RWPE2 (cell line): Measurements from ENCODE around the gene CAMK2B.

Experiments used
- ATAC-seq: fragments of 200-7000 bp; cut with Tn5 transposase; 3 replicates; pipeline ENCODE4 v1.9.1; 2021; ENCODE audit warnings: low read depth
- DNase-seq: peaks from one replicate; pipeline ENCODE4 v3.0.0-alpha.2; 2020; ENCODE audit warnings: low spot score
- H3K27ac ChIP-seq: fragments of 450-650 bp; 2 replicates; pipeline ENCODE4 v1.5.1; 2017; ENCODE audit warnings: mild to moderate bottlenecking; ENCODE audit not compliant: poor library complexity, severe bottlenecking
- H3K27me3 ChIP-seq: fragments of 250-450 bp; sonication (Bioruptor Pico); 2 replicates; pipeline ENCODE4 v1.5.1; 2021; ENCODE audit warnings: mild to moderate bottlenecking, moderate library complexity; ENCODE audit not compliant: insufficient read depth, poor library complexity, severe bottlenecking
- H3K36me3 ChIP-seq: fragments of 250-450 bp; sonication (Bioruptor Pico); 2 replicates; pipeline ENCODE4 v1.5.1; 2020; ENCODE audit warnings: low read depth, mild to moderate bottlenecking, moderate library complexity
- H3K4me1 ChIP-seq: fragments of 250-450 bp; sonication (Bioruptor Pico); 2 replicates; pipeline ENCODE4 v1.5.1; 2021; ENCODE audit warnings: mild to moderate bottlenecking, moderate library complexity; ENCODE audit not compliant: insufficient read depth, poor library complexity, severe bottlenecking
- H3K4me3 ChIP-seq: fragments of 250-450 bp; sonication (Bioruptor Pico); 2 replicates; pipeline ENCODE4 v1.5.1; 2021; ENCODE audit warnings: mild to moderate bottlenecking, moderate library complexity; ENCODE audit not compliant: severe bottlenecking
- H3K9me3 ChIP-seq: fragments of 250-450 bp; sonication (Bioruptor Pico); 2 replicates; pipeline ENCODE4 v1.5.1; 2021; ENCODE audit warnings: mild to moderate bottlenecking, moderate library complexity; ENCODE audit not compliant: severe bottlenecking
- TF ChIP-seq, protein P1 (sequence below): fragments of 450-650 bp; IDR thresholded peaks from one replicate; pipeline ENCODE4 v1.5.1; 2017; ENCODE audit warnings: mild to moderate bottlenecking, moderate library complexity; ENCODE audit not compliant: poor library complexity, severe bottlenecking

Gene CAMK2B

DNA sequence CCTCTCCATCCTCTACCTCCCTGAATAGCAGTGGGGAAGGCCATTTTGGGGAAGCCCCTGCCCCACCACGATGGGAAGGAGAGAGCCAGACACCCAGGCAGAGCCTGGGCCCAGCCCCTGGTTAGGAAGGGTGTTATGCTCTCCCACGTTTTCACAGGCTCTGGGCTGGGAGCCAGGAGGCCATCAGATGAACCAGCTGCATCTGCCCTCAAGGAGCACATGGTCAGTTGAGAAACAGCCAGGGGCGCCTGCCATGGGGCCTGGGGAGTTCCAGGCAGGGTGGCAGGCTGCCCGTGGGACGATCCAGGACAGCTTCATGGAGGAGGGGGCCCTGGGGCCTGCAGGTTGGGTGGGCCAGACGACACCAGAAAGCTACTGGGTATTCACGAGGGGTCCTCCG, 47.5 kb downstream of the CAMK2B start:
- Histone ChIP-seq H3K9me3 (no peaks in the 10 kb centered on the region), H3K4me3 (no peak overlapping the region), H3K4me1 (no peaks in the 10 kb centered on the region), H3K27ac (no peak overlapping the region), H3K36me3 (no peaks in the 10 kb centered on the region), H3K27me3 (no peaks in the 10 kb centered on the region)
- TF ChIP-seq, protein P1, sequence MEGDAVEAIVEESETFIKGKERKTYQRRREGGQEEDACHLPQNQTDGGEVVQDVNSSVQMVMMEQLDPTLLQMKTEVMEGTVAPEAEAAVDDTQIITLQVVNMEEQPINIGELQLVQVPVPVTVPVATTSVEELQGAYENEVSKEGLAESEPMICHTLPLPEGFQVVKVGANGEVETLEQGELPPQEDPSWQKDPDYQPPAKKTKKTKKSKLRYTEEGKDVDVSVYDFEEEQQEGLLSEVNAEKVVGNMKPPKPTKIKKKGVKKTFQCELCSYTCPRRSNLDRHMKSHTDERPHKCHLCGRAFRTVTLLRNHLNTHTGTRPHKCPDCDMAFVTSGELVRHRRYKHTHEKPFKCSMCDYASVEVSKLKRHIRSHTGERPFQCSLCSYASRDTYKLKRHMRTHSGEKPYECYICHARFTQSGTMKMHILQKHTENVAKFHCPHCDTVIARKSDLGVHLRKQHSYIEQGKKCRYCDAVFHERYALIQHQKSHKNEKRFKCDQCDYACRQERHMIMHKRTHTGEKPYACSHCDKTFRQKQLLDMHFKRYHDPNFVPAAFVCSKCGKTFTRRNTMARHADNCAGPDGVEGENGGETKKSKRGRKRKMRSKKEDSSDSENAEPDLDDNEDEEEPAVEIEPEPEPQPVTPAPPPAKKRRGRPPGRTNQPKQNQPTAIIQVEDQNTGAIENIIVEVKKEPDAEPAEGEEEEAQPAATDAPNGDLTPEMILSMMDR = no peak
- DNase-seq (peak; percentile 53), ATAC-seq (no peak)

- ATAC-seq = no peak
- Histone ChIP-seq H3K36me3 (no peaks in the 10 kb centered on the region), H3K27ac (no peak overlapping the region), H3K4me3 (no peak overlapping the region), H3K9me3 (no peaks in the 10 kb centered on the region), H3K4me1 (no peaks in the 10 kb centered on the region), H3K27me3 (no peaks in the 10 kb centered on the region)
- TF ChIP-seq, protein P1 = no peak
- DNase-seq = peak; percentile 22
These were observed 48.0 kb downstream of the CAMK2B start for GRCh38 chr7:44277391-44277790.

GRCh38 chr7:44276571-44277221, 48.7 kb downstream of the CAMK2B start:
- TF ChIP-seq, protein P1 = no peak

DNA sequence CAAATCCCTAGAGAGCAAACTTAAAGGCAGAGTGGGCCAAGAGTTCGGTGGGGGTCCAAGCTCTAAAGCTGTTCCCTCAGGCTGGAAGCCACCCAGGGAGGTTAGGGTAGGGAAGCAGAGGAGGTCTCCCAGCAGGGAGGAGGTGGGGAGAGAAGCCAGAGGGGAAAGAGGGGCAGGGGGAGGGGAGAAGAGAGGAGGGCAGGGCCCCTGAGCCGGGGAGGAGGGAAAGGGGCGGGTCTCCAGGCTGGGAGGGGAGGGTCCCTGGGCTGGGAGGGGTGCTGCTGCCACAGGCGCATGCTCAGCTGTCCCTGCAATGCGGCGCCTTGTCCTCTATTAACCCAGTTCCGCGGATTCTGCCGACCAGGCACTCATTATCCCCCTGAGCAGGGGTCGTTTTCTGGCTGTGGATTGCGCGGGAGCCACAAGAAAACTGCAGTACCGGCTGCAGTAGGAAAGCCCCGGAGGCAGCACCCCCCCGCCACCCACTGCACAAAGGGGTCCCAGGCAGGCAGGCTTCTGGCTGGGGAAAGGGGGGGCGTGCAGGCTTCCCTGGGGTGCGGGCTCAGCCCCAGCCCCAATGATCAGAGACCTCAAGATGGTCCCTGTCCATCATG, 49.3 kb downstream of the CAMK2B start:
- DNase-seq (peak; percentile 58), ATAC-seq (no peak)
- H3K36me3 ChIP-seq = no peaks in the 10 kb centered on the region
- no peaks in the 10 kb centered on the region for H3K4me1 ChIP-seq
- TF ChIP-seq, protein P1 = no peak
- H3K9me3 ChIP-seq = no peaks in the 10 kb centered on the region
- no peak overlapping the region for H3K4me3 ChIP-seq
- H3K27me3 ChIP-seq = no peaks in the 10 kb centered on the region
- H3K27ac ChIP-seq = no peak overlapping the region

More at GRCh38 chr7:44276571-44277221, 48.7 kb downstream of the CAMK2B start:
- Histone ChIP-seq H3K27ac (no peak overlapping the region), H3K36me3 (no peaks in the 10 kb centered on the region), H3K4me3 (no peak overlapping the region), H3K4me1 (no peaks in the 10 kb centered on the region), H3K9me3 (no peaks in the 10 kb centered on the region), H3K27me3 (no peaks in the 10 kb centered on the region)
- ATAC-seq = no peak
- DNase-seq = peak; percentile 41

DNA sequence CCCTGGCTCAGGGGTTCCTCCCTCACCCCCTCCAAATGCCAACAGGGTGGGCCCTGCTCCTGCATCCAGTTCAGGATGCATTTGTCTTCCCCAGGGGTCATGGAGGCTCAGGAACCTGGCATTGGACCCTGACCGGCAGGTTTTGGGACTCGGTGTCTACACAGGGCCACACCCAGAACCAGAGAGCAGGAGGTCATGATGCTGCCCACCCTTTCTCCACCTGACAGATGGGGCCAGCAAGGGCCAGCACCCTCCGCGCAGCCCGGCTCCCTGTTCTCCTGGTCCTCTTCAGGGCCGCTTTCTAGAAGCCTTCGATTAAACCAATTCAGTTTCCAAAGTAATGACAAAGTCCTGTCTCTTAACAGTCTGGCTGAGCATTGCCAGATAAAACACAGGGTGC, 50.2 kb downstream of the CAMK2B start:
- H3K27me3 ChIP-seq = no peaks in the 10 kb centered on the region

More for the DNA sequence above, 50.2 kb downstream of the CAMK2B start:
- H3K4me3 ChIP-seq = no peak overlapping the region
- DNase-seq (peak; percentile 28), ATAC-seq (no peak)
- H3K36me3 ChIP-seq = no peaks in the 10 kb centered on the region
- TF ChIP-seq, protein P1 = no peak
- H3K27ac ChIP-seq = no peak overlapping the region
- H3K4me1 ChIP-seq = no peaks in the 10 kb centered on the region
- H3K9me3 ChIP-seq = no peaks in the 10 kb centered on the region
